Stimulated activated CD8-positive, alpha-beta memory T cell treated with anti-CD3 and anti-CD28 coated beads, Interleukin-7, amount 100 ng/mL, for 4 hours (primary cell): ENCODE measurements around the gene HSD17B10.
"Not testable (repeated sequence)": the region's sequence is repeated elsewhere in the genome, so short reads cannot be mapped to it uniquely, and the experiment has no call there.

ENCODE experiments used
- DNase-seq, 2 donors: peaks; one replicate each; pipeline ENCODE4 v3.0.0-alpha.2; 2020; ENCODE audit warnings: low read depth in 2 of 2

Gene HSD17B10

DNA sequence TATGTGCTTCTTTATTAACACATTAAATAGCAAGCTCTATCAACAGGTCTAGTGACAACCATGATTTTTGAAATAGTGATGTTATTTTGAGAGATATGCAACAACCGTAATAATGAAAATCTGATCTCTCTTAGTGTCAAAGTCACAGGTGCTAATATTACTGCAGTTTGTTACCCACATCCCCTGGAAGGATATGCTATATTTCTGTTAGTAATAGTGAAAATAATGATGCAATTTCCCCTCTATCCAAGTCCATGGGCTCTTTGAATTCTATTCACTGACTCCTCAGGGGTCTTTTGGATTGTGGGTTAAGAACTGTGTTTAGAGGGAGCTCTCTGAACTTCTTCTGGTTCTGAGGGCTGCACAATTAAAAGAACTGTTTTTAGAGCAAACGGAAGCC is 3.0 kb upstream of the HSD17B10 start:
- DNase-seq = no peak

GRCh38 chrX:53435997-53436396 is 1.8 kb upstream of the HSD17B10 start:
- peak in 1 of 2 donors; percentile 41 for DNase-seq

GRCh38 chrX:53430231-53430630 is 3.9 kb downstream of the HSD17B10 start:
- DNase-seq = no peak

GRCh38 chrX:53429755-53430154 is 4.4 kb downstream of the HSD17B10 start:
- no peak for DNase-seq

GRCh38 chrX:53422861-53423306 is 11.3 kb downstream of the HSD17B10 start, which contains the start of gene RIBC1:
Gene RIBC1 (plus strand): TSS chrX:53422873. CDS start chrX:53426277, 3,404 bp downstream.
- no peak for DNase-seq

- DNase-seq = peak; percentile 93 to 96
Observed at GRCh38 chrX:53422086-53422860, 11.9 kb downstream of the HSD17B10 start, which contains the start of gene SMC1A. Gene SMC1A (minus strand): TSS chrX:53422654. CDS start chrX:53422600, 54 bp downstream.

GRCh38 chrX:53421772-53422085 is 12.4 kb downstream of the HSD17B10 start:
- DNase-seq = no peak

GRCh38 chrX:53421125-53421524 is 13.0 kb downstream of the HSD17B10 start:
- no peak for DNase-seq

- DNase-seq = not testable (repeated sequence)
Observed at GRCh38 chrX:53420351-53420750, 13.8 kb downstream of the HSD17B10 start.

DNA sequence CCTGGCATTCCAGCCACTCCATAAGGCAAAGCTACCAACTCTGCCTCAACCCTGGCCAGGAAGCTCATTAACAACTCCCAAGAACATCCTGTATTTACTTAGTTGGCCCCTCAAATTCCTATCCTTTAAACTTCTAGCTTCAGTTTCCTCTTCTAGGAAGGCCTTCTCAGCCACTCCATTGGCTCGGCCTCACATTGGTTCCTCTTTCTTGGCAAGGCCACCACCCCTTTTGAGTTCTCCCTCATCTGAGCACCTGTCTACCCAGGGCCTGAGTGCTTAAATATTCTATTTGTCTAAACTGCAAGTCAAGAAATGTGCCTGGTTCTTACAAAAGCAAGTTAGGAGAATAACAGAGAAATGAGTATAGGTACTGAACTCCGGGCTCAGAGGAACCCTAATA is 21.7 kb downstream of the HSD17B10 start:
- DNase-seq = no peak

DNA sequence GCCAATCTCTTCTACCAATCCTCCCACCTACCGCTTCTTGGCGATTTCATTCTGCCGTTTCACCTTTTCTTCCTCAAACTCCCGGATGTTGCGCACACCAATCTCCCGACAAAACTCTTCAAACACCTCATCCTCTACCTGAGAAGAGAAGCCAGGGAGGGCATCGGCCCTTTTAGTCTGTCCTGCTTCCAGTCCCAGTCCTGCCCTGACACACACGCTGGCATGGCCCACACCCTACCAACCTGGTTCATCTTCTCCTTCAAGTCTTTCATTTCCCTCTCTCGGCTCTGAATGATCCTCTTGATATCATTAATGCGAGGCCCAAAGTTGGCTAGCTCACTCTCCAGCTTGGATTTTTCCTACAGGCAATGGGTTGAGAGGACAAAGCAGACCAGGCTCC is 30.6 kb downstream of the HSD17B10 start:
- DNase-seq = no peak

- no peak for DNase-seq
Observed at GRCh38 chrX:53398216-53398615, 36.0 kb downstream of the HSD17B10 start.

GRCh38 chrX:53395605-53396298 is 38.4 kb downstream of the HSD17B10 start:
- no peak for DNase-seq

- DNase-seq = no peak
Observed at GRCh38 chrX:53383376-53384076, 50.6 kb downstream of the HSD17B10 start.
